ENCODE results near the gene PCLO. TPM values are rescaled to one million over a fixed set of nuclear protein-coding genes. Genes with fewer than 3 reads are reported as not detected.

PCLO gene
- total and polyA plus RNA-seq, 2 of the 4 experiments (the other 2 are of a cell fraction) = under 0.01 to 0.05 TPM

GRCh38 chr7:82729172-82730030 lies 433.3 kb downstream of the PCLO start:
- Histone ChIP-seq H3K79me1 (ENCODE audit: low read depth in 1 of 2, low read length in 2 of 2) (no peaks in the 10 kb centered on the region), H3K9me3 (ENCODE audit: control insufficient read depth, insufficient read depth, low read length) (no peaks in the 10 kb centered on the region), H3K23ac (ENCODE audit: low read depth, low read length) (no peak overlapping the region), H3K27me3 (ENCODE audit: control insufficient read depth, insufficient read depth, low read length) (no peaks in the 10 kb centered on the region), H3K18ac (ENCODE audit: low read depth, low read length) (no peak overlapping the region), H3K56ac (ENCODE audit: extremely low read depth, insufficient read depth, low read length) (no peak overlapping the region; the same call in 1 of the 2 replicates), H2AK9ac (replicated peaks; ENCODE audit: low read depth, low read length, poor library complexity) (no peak overlapping the region), H3K27ac (ENCODE audit: insufficient read depth, low read length) (no peak overlapping the region), H4K5ac (ENCODE audit: low read depth, low read length) (no peak overlapping the region), H3K14ac (replicated peaks; ENCODE audit: low read depth, low read length) (no peak overlapping the region), H4K91ac (ENCODE audit: insufficient read depth, low read depth, low read length) (no peak overlapping the region), H2AFZ (replicated peaks; ENCODE audit: low read length, poor library complexity) (no peak overlapping the region), H2BK5ac (ENCODE audit: low read depth, low read length, poor library complexity, severe bottlenecking) (no peak overlapping the region), H2BK120ac (ENCODE audit: low read depth, low read length) (no peak overlapping the region), H3K4ac (ENCODE audit: low read depth, low read length) (no peak overlapping the region), H3K4me1 (ENCODE audit: control insufficient read depth, insufficient read depth, low read length) (0 out of 2 replicates have a peak, but pooled peaks cover 2% of the 10 kb centered on the region), H3K4me2 (ENCODE audit: low read depth, low read length) (no peak overlapping the region), H2BK20ac (ENCODE audit: low read depth, low read length) (no peak overlapping the region), H3K9me1 (ENCODE audit: insufficient read depth, low read length) (no peaks in the 10 kb centered on the region; the same call in 1 of the 2 replicates), H2AK5ac (ENCODE audit: low read depth, low read length) (no peak overlapping the region), H2BK15ac (ENCODE audit: low read depth, low read length) (no peak overlapping the region), H3K9ac (ENCODE audit: low read depth, low read length) (no peak overlapping the region), H3K36me3 (ENCODE audit: control insufficient read depth, insufficient read depth, low read length) (no peaks in the 10 kb centered on the region), H3K4me3 (ENCODE audit: insufficient read depth, low read depth, low read length) (no peak overlapping the region), H4K8ac (ENCODE audit: low read depth in 2 of 2, low read length in 2 of 2) (no peak overlapping the region), H4K20me1 (ENCODE audit: insufficient read depth, low read length) (no peaks in the 10 kb centered on the region)
- intact Hi-C loops (cut with micrococcal nuclease) = loop anchor here (1.0 to 10.0 kb wide), 7 partner anchors 245 to 1247 kb away; no protein-coding TSS in a partner anchor
- ChIA-PET CTCF (interaction anchor here (0.6 kb wide), 2 partner anchors 80 to 1141 kb away, joined by 3 read pairs; no protein-coding TSS in a partner anchor), POLR2A (ENCODE audit: unreplicated experiment) (no interaction called here)
- DNase-seq (peak; percentile 60), ATAC-seq (ENCODE audit: low read depth) (peak; percentile 76)
- BruUV-seq (replicated peaks) = no TSS peak
- in situ Hi-C loops (cut with MboI; ENCODE audit: low sequenced_read_pairs) = loop anchor here (5.0 to 10.0 kb wide), 4 partner anchors 125 to 1232 kb away; no protein-coding TSS in a partner anchor
- dilution Hi-C loops (cut with HindIII; ENCODE audit: low sequenced_read_pairs, unreplicated experiment) = no loop called here
- peak; percentile 69 for TF ChIP-seq SMC3 (IDR thresholded peaks at IDR 0.05; ENCODE audit: low read depth, low read length)
- no peak for TF ChIP-seq CEBPB (IDR thresholded peaks at IDR 0.05; ENCODE audit: low read depth, low read length)
- peak; percentile 83 for TF ChIP-seq RAD21 (IDR thresholded peaks at IDR 0.05; ENCODE audit: low read length)
- TF ChIP-seq CTCF (conservative IDR thresholded peaks at IDR 0.05; ENCODE audit: low read depth, low read length) = peak; percentile 86
- TF ChIP-seq FOS (IDR thresholded peaks at IDR 0.05; ENCODE audit: low read depth, low read length) = no peak
- WGBS, 2 experiments (ENCODE audit: extremely low coverage in 2 of 2, insufficient read length in 1 of 2) = no CpG with 5 or more reads among the region's 8 CpGs
